Right lobe of liver (tissue), 6 donors: ENCODE measurements around the gene TSPAN18. TPM values are rescaled to one million over a fixed set of nuclear protein-coding genes. Genes with fewer than 3 reads are reported as not detected.
A peak's percentile ranks its signal among the peaks of the same experiment; 100 is the strongest.

Experiments
- ATAC-seq, 4 donors: fragments of 200-7000 bp; cut with Tn5 transposase; one replicate each; pipeline ENCODE4 v1.9.1; 2020; ENCODE audit warnings: mild to moderate bottlenecking in 4 of 4, moderate library complexity in 4 of 4
- DNase-seq, 3 donors: peaks; one replicate each; pipeline ENCODE4 v3.0.0-alpha.2; 2020
- H3K27ac ChIP-seq, 3 donors: fragments of 200-600 bp; one replicate each; pipeline ENCODE4 v1.8.0; 2022
- H3K27me3 ChIP-seq, 2 donors: fragments of 200-600 bp; one replicate each; pipeline ENCODE4 v1.8.0; 2022
- H3K36me3 ChIP-seq, 4 donors: fragments of 200-600 bp; sonication (generic) in 1 of 4; one replicate each; pipeline versions ENCODE4 v1.5.1 to v1.8.0; 2017 to 2022; ENCODE audit warnings: control low read depth in 1 of 4
- H3K4me1 ChIP-seq, 4 donors: fragments of 200-600 bp; sonication (generic) in 1 of 4; one replicate each; pipeline versions ENCODE4 v1.5.1 to v1.8.0; 2017 to 2022; ENCODE audit warnings: control low read depth in 1 of 4
- H3K4me3 ChIP-seq, 3 donors: fragments of 200-600 bp; one replicate each; pipeline ENCODE4 v1.8.0; 2022
- H3K9me3 ChIP-seq, 4 donors: fragments of 200-600 bp; sonication (generic) in 1 of 4; one replicate each; pipeline versions ENCODE4 v1.5.1 to v1.8.0; 2017 to 2022; ENCODE audit warnings: control low read depth in 1 of 4
- CTCF ChIP-seq, 4 donors: fragments of 200-600 bp in 3 of 4; fragments of 450-650 bp in 1 of 4; IDR thresholded peaks; one replicate each; pipeline versions ENCODE4 v1.5.1 to v1.8.0; 2016 to 2022; ENCODE audit warnings: antibody characterized with exemption in 4 of 4, mild to moderate bottlenecking in 2 of 4
- POLR2A ChIP-seq: fragments of 450-650 bp; IDR thresholded peaks from one replicate; pipeline ENCODE4 v1.6.1; 2017; ENCODE audit warnings: antibody characterized with exemption, mild to moderate bottlenecking
- WGBS: methylation state at CpG from one replicate; pipeline ENCODE4 v1.1.6; 2018; ENCODE audit warnings: low coverage, low lambda C conversion rate; ENCODE audit not compliant: insufficient coverage; ENCODE audit errors: missing lambda C conversion rate; 5-methylcytosine and 5-hydroxymethylcytosine counted together
- intact Hi-C, 2 donors: fragments of 100-400 bp; cut with DNase I; formaldehyde crosslinking; loops; one replicate each; pipeline versions ENCODE4 v1.11.2 to v1.14.1; 2022
- total RNA-seq, 6 experiments: library from RNA; depleted of rRNA in 2 of 6; stranded (reverse); fragments of >200 nt in 2 of 6; fragmentation: NEBNext Ultra II Directional in 3 of 6; extraction: Animal tissue kit (Norgen Biotek cat#: 25700) in 3 of 6; gene quantifications; one replicate each; pipeline versions ENCODE4 v1.1.0 to v1.2.4, GENCODE V29; 2016 to 2023
- donor health status: DM: no; HTN: yes; CAD: no.
- donor health status: DM: no; HTN: no; CAD: no.
- donor health status: DM: no; HTN: no; CAD: no.
- donor health status: DM: no; HTN: yes; CAD: no.
- donor health status: DM: no; HTN: yes; CAD: no.

Gene TSPAN18
- total RNA-seq, 6 experiments from 2014 or later = 3.4 to 10.6 (median 5.3) TPM

GRCh38 chr11:44970293-44970692 is 243.5 kb downstream of the TSPAN18 start:
- Histone ChIP-seq H3K36me3 (no peaks in the 10 kb centered on the region), H3K4me3 (no peak overlapping the region), H3K27me3 (no peaks in the 10 kb centered on the region), H3K27ac (no peak overlapping the region), H3K4me1 (no peaks in the 10 kb centered on the region), H3K9me3 (no peaks in the 10 kb centered on the region)
- ATAC-seq (no peak), DNase-seq (no peak)
- 56% methylated on average over 6 of the region's 6 CpGs for WGBS
- TF ChIP-seq POLR2A (no peak), CTCF (IDR thresholded peaks at IDR 0.05) (no peak)
- intact Hi-C loops = no loop called here

GRCh38 chr11:44971185-44971584 is 244.4 kb downstream of the TSPAN18 start:
- intact Hi-C loops = no loop called here
- H3K9me3 ChIP-seq = no peaks in the 10 kb centered on the region
- H3K27ac ChIP-seq = no peak overlapping the region
- 70% methylated on average over 8 of the region's 10 CpGs for WGBS
- TF ChIP-seq CTCF (IDR thresholded peaks at IDR 0.05) = no peak
- no peak for TF ChIP-seq POLR2A
- no peaks in the 10 kb centered on the region for H3K27me3 ChIP-seq
- no peak for DNase-seq
- no peak overlapping the region for H3K4me3 ChIP-seq
- peaks cover 0 to under 1% (median 0%) of the 10 kb centered on the region in 4 donors for H3K4me1 ChIP-seq
- ATAC-seq = peak in 3 of 4 donors; percentile 21 to 47 (median 40)
- no peaks in the 10 kb centered on the region for H3K36me3 ChIP-seq

- ATAC-seq (no peak), DNase-seq (peak in 1 of 3 donors; percentile 28)
- Histone ChIP-seq H3K27me3 (no peaks in the 10 kb centered on the region), H3K9me3 (no peaks in the 10 kb centered on the region), H3K36me3 (no peaks in the 10 kb centered on the region), H3K4me3 (no peak overlapping the region), H3K4me1 (peaks cover 0 to 9% (median 3%) of the 10 kb centered on the region in 4 donors), H3K27ac (no peak overlapping the region)
- WGBS = 80% methylated on average over 8 of the region's 19 CpGs
- no peak for TF ChIP-seq POLR2A
- TF ChIP-seq CTCF (IDR thresholded peaks at IDR 0.05) = no peak
- intact Hi-C loops = no loop called here
Observed at GRCh38 chr11:44972746-44973435, 246.1 kb downstream of the TSPAN18 start.

GRCh38 chr11:44973632-44974401 is 247.1 kb downstream of the TSPAN18 start:
- 40% methylated on average over 2 of the region's 13 CpGs for WGBS
- no peaks in the 10 kb centered on the region for H3K36me3 ChIP-seq
- peaks cover 0 to 15% (median 6%) of the 10 kb centered on the region in 4 donors for H3K4me1 ChIP-seq
- H3K27me3 ChIP-seq = no peaks in the 10 kb centered on the region
- no peaks in the 10 kb centered on the region for H3K9me3 ChIP-seq
- no peak overlapping the region for H3K27ac ChIP-seq
- no peak overlapping the region for H3K4me3 ChIP-seq
- TF ChIP-seq CTCF (IDR thresholded peaks at IDR 0.05) (no peak), POLR2A (no peak)
- no peak for ATAC-seq
- intact Hi-C loops = no loop called here
- no peak for DNase-seq
